NT2/D1 (cell line): Measurements from ENCODE around the gene PMAIP1.

Source experiments
- DNase-seq: peaks from one replicate; pipeline ENCODE4 v3.0.0-alpha.2; 2011; ENCODE audit warnings: low read depth, low spot score
- H3K27me3 ChIP-seq: 2 replicates; pipeline ENCODE4 v1.6.0; 2011; ENCODE audit warnings: mild to moderate bottlenecking; ENCODE audit not compliant: insufficient read length, insufficient read depth
- H3K36me3 ChIP-seq: 2 replicates; pipeline ENCODE4 v1.6.1; 2011; ENCODE audit warnings: mild to moderate bottlenecking, low read length, mixed read lengths; ENCODE audit not compliant: insufficient read depth, insufficient read length
- H3K4me1 ChIP-seq: 2 replicates; pipeline ENCODE4 v1.5.1; 2011; ENCODE audit not compliant: insufficient read depth, insufficient read length
- H3K4me3 ChIP-seq: 2 replicates; pipeline ENCODE4 v1.5.1; 2011; ENCODE audit warnings: low read depth; ENCODE audit not compliant: insufficient read length
- H3K9ac ChIP-seq: 2 replicates; pipeline ENCODE4 v1.6.0; 2011; ENCODE audit warnings: low read depth; ENCODE audit not compliant: insufficient read length
- H3K9me3 ChIP-seq: 2 replicates; pipeline ENCODE4 v1.5.1; 2011; ENCODE audit warnings: mild to moderate bottlenecking, low read length; ENCODE audit not compliant: insufficient read depth
- SUZ12 ChIP-seq: IDR thresholded peaks from 2 replicates; pipeline ENCODE4 v1.6.1; 2011; ENCODE audit not compliant: insufficient read length, insufficient read depth; ENCODE audit errors: extremely low read depth
- YY1 ChIP-seq: IDR thresholded peaks from 2 replicates; pipeline ENCODE4 v1.6.1; 2011; ENCODE audit not compliant: insufficient read length, insufficient read depth
- ZNF274 ChIP-seq: IDR thresholded peaks from 2 replicates; pipeline ENCODE4 v1.6.1; 2011; ENCODE audit warnings: mild to moderate bottlenecking, low read depth, low read length

The PMAIP1 gene

DNA sequence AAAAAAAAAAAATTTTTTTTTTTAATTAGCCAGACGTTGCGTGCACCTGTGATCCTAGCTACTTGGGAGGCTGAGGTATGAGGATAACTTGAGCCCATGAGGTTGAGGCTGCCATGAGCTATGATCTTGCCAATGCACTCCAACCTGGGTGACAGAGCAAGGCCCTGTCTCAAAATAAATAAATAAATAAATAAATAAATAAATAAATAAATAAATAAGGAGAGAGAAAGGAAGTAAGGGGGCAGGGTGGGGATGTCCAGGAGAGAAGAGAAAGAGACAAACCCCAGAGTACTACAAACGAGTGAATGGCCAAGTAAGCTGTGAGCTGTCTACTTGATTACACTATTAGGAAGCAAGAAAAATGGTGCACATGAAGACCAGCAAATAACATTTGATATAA is 7.7 kb upstream of the PMAIP1 start:
- Histone ChIP-seq H3K27me3 (no peaks in the 10 kb centered on the region), H3K9ac (no peak overlapping the region), H3K4me3 (no peak overlapping the region), H3K9me3 (no peaks in the 10 kb centered on the region), H3K4me1 (no peaks in the 10 kb centered on the region), H3K36me3 (no peaks in the 10 kb centered on the region)
- no peak for DNase-seq
- TF ChIP-seq SUZ12: no peak
- TF ChIP-seq ZNF274: no peak
- TF ChIP-seq YY1: no peak

DNA sequence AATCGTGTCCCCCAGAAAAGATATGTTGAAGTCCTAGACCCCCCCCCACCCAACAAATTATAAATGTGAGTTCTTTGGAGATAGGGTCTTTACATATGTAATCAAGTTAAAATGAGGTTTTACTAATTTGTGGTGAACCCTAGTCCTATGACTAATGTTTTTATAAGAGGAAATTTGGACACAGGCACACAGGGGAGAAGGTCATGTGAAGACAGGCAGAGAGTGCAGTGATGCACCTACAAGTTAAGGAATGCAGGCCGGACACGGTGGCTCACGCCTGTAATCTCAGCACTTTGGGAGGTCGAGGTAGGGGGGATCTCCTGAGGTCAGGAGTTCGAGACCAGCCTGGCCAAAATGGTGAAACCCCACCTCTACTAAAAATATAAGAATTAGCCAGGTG is 5.8 kb upstream of the PMAIP1 start:
- no peaks in the 10 kb centered on the region for H3K27me3 ChIP-seq
- H3K9me3 ChIP-seq: no peaks in the 10 kb centered on the region
- H3K36me3 ChIP-seq: no peaks in the 10 kb centered on the region
- H3K4me1 ChIP-seq: no peaks in the 10 kb centered on the region
- TF ChIP-seq ZNF274 (no peak), YY1 (no peak), SUZ12 (no peak)
- DNase-seq: no peak
- no peak overlapping the region for H3K4me3 ChIP-seq
- no peak overlapping the region for H3K9ac ChIP-seq

DNA sequence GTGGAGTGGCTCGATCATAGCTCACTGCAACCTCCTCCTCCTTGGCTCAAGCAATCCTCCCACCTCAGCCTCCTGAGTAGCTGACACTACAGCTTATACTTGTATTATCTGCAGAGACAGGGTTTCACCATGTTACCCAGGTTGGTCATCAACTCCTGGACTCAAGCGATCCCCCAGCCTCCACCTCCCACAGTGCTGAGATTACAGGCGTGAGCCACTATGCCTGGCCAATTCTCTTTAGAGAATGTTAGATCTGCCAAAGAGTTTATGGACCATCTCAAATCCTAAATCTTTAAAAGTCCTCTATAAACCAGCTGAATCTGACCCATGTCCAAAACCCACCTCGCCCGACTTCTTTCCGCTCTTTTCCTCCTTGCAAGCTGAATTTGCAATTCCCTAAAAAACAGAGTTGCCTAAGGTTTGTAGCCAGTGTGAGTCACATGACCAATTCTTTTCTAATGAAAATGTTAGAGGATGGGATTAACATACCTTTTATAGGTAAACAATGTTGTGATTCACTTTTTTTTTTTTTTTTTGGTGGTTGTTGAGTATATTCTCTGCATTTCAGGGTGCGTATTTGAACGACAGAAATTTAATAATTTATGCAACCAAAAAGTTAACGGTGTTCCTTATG is 2.4 kb upstream of the PMAIP1 start:
- H3K9me3 ChIP-seq: no peaks in the 10 kb centered on the region

DNA sequence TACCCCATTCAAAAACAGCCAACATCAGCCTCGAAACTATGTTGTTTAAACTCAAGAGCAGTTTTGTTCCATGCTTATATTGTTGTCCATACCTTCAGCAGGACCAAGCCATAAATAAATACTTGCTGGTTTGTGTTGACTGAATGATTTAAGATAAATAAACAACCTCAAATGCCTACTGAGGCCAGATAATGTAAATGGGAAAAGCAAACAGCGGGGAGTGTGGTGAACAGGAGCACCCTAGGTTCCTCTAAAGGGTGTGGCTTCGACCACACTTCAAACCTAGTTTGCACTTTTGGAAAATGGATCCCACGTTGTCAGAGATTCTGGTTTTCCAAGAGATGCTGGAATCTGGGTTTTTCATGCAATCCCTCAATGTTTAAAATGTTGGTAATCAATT is 1.7 kb upstream of the PMAIP1 start:
- H3K9me3 ChIP-seq: no peaks in the 10 kb centered on the region
- H3K9ac ChIP-seq: peak overlapping the region; percentile 79
- no peaks in the 10 kb centered on the region for H3K27me3 ChIP-seq
- H3K36me3 ChIP-seq: peaks cover 8% of the 10 kb centered on the region
- H3K4me1 ChIP-seq: no peaks in the 10 kb centered on the region
- no peak for TF ChIP-seq YY1
- TF ChIP-seq SUZ12: no peak
- TF ChIP-seq ZNF274: no peak
- no peak for DNase-seq
- H3K4me3 ChIP-seq: peak overlapping the region; percentile 60

More for the DNA sequence above, 2.4 kb upstream of the PMAIP1 start:
- H3K36me3 ChIP-seq: peaks cover 1% of the 10 kb centered on the region
- no peak for TF ChIP-seq ZNF274
- TF ChIP-seq SUZ12: no peak
- TF ChIP-seq YY1: no peak
- no peaks in the 10 kb centered on the region for H3K27me3 ChIP-seq
- H3K4me3 ChIP-seq: peak overlapping the region; percentile 24
- no peak for DNase-seq
- H3K4me1 ChIP-seq: no peaks in the 10 kb centered on the region
- peak overlapping the region; percentile 4 for H3K9ac ChIP-seq

DNA sequence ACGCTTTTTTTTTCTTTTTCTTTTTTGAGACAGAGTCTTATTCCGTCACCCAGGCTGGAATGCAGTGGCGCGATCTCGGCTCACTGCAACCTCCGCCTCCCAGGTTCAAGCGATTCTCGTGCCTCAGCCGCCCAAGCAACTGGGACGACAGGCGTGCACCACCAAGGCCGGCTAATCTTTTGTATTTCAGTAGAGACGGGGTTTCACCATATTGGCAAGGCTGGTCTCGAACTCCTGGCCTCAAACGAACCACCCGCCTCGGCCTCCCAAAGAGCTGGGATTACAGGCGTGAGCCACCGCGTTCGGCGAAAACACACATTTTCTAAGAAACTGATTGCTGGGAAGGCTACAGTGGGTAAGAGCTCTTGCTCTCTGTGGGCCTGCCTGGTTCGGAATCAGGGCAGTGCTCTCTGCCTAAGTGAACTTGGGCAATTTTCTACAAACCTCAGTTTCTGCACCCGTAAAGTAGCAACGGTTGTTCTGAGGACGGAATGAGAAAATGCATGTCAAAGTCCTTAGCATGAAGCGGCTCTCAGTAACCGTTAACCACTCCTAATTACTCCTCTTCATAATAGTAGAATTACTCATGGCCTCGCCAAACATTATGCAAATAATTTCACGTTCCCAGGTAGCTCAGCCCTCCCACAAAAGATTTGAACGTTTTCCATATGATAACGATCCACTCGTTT is 1.0 kb upstream of the PMAIP1 start:
- H3K9ac ChIP-seq: peak overlapping the region; percentile 79
- no peaks in the 10 kb centered on the region for H3K9me3 ChIP-seq
- peak overlapping the region; percentile 60 for H3K4me3 ChIP-seq
- H3K36me3 ChIP-seq: peaks cover 13% of the 10 kb centered on the region
- H3K4me1 ChIP-seq: no peaks in the 10 kb centered on the region
- H3K27me3 ChIP-seq: no peaks in the 10 kb centered on the region
- no peak for DNase-seq
- TF ChIP-seq YY1: no peak
- no peak for TF ChIP-seq SUZ12
- TF ChIP-seq ZNF274: no peak

DNA sequence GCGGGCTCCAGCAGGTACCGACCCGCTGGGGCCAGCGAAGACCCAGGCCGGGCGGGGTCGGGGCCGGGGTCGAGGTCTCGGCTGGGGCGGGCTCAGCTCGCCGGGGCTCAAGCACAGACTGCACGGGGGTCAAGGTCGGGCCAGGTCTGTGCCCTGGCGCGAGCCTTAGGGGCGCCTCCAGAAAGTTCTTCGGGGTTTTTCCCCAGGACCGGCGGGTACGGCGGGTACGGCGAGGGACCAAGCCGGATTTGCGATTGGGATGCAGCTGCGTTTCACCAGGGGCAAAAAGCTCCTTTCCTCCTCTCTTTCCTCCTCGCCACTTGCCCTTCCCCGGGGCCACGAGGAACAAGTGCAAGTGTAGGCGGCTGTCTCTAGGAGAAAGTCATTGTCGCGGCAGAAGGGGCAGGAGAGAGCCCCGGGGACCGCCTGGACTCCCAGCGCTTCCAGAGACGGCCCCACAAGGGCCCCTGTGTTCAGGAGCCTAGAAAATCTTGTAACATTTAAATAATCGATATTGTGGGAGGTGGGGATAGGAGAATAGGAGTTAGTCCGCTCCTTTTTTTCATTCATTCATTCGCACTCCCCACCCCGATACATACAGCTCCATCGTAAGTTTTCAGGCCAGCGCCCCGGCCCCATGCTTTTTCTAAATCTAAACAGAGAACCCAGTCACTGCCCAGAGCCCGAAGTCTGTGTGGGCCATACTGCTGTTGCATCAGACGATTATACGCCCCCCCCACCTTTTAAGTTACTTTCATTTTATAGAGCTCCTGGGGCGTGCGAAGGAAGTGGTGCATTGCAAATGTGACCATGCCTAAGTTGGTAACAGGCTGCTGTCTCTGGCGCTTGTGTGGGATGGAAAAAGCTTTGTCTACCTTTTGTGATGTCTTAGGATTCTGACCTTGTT is 679 bp downstream of the PMAIP1 start:
- H3K4me1 ChIP-seq: no peaks in the 10 kb centered on the region
- H3K36me3 ChIP-seq: peaks cover 20% of the 10 kb centered on the region
- peak overlapping the region; percentile 91 for H3K9ac ChIP-seq
- no peak for TF ChIP-seq SUZ12
- no peak for TF ChIP-seq YY1
- no peak for TF ChIP-seq ZNF274
- H3K9me3 ChIP-seq: no peaks in the 10 kb centered on the region
- H3K4me3 ChIP-seq: peak overlapping the region; percentile 83
- no peak for DNase-seq
- no peaks in the 10 kb centered on the region for H3K27me3 ChIP-seq
